ENCODE results near the gene MEAF6.
"Not testable (repeated sequence)": the region's sequence is repeated elsewhere in the genome, so short reads cannot be mapped to it uniquely, and the experiment has no call there.

Gene MEAF6

DNA sequence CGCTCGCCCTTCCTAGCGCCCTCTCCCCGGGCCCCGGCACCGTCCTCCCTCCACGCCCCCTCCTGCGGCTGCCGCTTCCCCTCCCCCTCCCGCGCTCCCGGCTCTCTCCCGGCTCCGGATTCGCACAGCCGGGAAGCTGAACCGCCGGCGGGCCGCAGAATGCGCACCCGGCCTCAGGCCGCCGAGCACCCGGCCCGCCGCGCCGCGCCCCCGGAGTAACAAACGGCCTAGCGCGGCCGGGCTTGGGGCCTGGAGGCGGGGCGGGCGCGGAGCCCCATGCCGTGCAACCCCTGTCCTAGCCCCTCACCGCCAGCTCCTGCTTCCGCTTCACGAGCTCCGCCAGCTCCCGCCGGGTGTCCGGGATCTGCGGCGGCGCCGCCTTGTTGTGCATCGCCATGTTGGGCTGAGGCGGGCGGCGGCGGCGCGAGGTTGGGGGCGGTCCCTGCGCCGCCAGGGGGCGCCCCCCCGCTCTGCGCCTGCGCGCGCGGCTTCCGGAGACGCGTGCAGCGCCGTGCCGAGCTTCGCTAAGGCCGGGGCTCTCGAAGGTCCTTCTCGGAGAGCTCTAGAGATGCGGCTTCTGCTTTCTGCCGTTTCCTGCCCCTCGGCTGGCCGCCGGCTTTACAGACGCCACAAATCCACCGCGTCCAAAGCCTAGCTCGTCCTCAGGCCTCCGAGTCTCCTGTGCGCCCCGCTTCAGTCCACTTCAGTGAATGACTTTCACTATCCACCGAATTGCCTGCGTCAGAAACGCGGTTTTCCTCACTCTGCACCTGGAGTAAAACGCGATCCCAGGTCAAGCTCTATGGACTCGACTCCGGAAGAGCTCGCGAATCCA is at the start of gene MEAF6:
Gene MEAF6, minus strand, starts transcription at position 417 of the 835 bp plus-strand sequence. Its CDS starts 20 bp downstream, at position 397.
- peak; percentile 94 for DNase-seq (ENCODE audit: low spot score)

DNA sequence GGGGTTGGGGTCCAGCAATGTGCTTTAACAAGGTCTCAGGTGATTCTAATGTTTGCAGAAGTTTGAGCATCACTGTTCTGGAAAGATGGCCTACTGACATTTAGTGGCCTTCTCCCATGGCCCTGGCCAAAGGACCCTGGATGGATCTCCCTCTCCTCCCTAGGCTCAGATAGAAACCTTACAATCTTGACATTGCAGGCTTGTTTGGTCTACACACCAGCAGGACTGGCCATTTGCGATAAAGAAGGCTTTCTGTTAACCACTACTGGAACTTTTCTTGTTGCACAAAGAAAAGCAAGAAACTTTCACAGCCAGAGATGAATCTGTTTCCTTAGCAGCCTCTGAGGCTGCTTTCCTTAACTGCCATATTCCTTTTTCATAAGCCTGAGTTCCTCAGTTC is 48.4 kb upstream of the MEAF6 start:
- DNase-seq (ENCODE audit: low spot score): no peak

DNA sequence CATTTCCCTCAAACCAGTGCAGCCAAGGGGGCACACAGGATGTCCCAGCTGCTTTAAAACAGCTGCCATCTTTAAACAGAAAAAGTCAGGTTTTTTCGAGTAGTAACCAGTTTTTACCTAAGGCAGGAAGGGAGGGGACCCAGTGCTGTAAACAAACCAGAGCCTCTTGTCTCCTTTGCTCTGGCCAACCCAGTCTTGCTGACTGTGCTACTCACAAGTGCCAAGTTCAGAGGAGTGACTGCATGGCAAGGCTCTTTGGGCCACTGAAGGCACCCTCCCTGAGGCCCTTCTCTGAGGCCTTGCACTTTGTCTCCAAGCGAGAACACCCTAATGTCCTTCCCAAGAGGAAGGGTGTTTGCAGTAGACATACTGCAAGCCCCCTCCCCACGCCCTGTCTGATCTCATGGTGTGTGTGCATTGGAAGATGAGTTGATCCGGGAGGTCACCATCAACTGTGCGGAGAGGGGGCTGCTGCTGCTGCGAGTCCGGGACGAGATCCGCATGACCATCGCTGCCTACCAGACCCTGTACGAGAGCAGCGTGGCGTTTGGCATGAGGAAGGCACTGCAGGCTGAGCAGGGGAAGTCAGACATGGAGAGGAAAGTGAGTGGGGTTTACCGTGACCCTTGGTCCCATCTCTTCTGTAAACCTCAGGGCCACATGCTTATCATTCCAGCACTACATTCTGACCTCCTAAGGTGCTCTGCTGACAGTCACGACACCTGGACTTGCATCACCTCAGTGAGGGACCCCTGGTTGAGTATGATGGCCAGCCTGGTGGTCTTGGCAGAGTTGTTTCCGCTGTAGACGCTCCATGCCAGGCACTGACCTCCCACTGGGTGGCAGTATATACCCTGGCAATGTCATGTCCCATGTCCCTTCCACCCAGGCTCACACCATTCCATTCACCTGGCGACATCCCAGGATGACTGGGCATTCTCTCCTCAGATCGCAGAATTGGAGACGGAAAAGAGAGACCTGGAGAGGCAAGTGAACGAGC is 46.9 kb upstream of the MEAF6 start:
- DNase-seq (ENCODE audit: low spot score): peak; percentile 33

DNA sequence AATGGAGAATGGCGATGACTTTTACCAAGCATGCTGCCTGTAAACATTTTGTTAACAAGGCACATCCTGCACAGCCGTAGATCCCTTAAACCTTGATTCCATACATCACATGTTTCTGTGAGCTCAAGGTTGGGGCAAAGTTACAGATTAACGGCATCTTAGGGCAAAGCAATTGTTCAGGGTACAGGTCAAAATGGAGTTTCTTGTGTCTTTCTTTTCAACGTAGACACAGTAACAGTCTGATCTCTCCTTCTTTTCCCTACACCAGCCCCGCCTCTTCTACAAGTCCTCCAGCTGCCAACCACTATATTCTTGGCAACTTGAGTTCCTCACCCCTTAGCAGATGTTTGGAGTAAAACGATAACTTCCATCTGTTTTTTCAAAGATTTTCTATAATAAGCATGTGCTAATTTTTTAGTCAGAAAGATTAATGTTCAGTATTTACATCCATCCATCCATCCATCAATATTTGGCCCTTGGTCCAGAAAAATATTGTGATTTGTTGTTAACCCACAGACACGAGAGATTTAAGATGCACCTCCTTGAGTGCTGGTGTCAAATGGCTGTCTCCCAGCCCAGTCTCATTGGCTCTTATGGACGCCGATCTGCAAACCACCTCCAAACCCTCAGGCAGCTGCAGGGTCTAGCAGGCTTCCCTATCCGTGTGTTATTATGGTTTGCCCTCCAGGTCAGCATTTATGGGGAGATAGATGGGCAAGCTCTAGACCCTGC is 46.0 kb upstream of the MEAF6 start:
- DNase-seq (ENCODE audit: low spot score): no peak

DNA sequence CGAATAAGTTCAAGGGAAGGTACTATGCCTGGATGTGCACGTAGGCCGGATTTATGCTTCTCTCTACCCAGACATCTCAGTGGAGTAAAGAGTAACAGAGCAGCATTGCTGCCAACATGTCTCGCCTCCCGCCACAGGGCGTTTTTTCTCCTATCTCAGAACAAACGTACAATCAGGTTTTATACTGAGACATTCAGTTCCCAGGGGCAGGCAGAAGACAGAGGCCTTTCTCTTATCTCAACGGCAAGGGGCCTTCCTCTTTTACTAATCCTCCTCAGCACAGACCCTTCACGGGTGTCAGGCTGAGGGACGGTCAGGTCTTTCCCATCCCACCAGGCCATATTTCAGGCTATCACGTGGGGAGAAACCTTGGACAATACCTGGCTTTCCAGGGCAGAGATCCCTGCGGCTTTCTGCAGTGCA is 45.4 kb upstream of the MEAF6 start:
- DNase-seq (ENCODE audit: low spot score): not testable (repeated sequence)

DNA sequence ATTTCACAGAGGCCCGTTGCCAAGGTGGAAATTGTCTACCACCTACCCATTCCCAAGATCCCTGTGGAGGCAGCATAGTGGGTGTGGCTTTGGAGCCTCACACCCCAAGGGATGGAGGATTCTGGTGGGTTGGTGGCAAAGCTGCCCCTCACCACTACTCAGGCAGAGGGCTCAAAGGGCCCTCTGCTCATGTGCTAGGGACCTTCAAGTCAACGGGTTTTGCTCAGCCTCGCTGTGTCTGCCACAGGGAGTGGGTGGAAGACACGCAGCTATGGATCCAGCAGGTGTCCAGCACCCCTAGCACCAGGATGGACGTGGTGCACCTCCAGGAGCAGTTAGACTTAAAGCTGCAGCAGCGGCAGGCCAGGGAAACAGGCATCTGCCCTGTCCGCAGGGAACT is 44.5 kb upstream of the MEAF6 start:
- no peak for DNase-seq (ENCODE audit: low spot score)

DNA sequence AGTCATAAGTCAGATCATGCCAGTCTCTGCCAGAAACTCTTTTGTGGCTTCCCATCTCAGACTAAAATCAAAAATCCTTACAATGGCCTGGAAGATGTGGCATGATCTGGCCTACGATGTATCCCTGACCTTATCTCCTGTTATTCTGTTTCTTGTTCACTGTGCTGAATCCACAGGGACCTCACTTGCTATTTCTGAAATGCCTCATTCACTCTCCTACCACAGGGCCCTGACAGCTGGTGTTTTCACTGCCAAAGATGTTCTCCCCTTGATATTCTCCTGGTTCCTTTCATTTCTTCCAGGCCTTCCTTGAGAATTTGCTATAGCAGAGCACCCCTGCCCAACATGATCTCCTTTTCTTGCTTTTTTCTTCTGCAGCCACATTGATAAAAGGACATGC is 43.8 kb upstream of the MEAF6 start:
- DNase-seq (ENCODE audit: low spot score): no peak

DNA sequence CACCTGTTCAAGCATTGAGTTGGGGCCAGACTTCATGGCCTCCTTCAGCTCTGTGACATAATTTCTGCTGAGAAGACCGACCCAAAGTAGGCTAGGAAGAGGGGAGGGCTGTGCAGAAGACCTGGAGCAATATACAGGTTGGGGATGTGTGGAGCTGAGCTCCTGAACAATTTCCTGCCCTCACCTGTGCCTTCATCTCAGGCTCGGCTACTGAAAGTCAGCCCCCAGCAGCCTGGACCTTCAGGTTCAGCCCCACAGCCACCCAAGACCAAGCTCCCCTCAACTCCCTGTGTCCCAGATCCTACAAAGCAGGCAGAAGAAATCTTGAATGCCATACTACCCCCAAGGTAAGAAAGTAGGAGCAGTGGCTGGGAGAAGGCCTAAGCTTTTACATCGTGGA is 42.8 kb upstream of the MEAF6 start:
- DNase-seq (ENCODE audit: low spot score): no peak

DNA sequence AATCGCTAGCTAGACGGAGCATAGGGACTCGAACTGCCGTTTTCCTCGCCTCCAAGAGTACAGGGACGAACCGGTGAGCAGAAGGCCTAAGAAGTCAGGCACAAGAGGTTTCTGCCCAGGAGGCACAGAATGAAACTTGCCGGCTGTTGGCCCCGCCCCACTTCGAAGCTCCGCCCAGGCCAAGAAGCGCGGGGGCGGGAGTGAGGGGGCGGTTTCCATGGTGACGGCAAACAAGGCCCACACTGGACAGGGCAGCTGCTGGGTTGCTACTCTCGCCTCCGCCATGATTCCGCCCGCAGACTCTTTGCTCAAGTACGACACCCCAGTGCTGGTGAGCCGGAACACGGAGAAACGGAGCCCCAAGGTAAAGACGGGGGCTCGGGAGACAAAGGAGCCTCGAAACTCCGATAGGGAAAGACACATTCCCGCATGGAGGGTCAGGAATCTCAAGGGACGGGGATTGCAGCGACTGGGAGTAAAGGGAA is 42.2 kb upstream of the MEAF6 start, which contains the start of gene DNALI1:
Gene DNALI1, plus strand, starts transcription at position 229 of the 485 bp plus-strand sequence. Its CDS starts 55 bp downstream, at position 284.
- DNase-seq (ENCODE audit: low spot score): peak; percentile 92

DNA sequence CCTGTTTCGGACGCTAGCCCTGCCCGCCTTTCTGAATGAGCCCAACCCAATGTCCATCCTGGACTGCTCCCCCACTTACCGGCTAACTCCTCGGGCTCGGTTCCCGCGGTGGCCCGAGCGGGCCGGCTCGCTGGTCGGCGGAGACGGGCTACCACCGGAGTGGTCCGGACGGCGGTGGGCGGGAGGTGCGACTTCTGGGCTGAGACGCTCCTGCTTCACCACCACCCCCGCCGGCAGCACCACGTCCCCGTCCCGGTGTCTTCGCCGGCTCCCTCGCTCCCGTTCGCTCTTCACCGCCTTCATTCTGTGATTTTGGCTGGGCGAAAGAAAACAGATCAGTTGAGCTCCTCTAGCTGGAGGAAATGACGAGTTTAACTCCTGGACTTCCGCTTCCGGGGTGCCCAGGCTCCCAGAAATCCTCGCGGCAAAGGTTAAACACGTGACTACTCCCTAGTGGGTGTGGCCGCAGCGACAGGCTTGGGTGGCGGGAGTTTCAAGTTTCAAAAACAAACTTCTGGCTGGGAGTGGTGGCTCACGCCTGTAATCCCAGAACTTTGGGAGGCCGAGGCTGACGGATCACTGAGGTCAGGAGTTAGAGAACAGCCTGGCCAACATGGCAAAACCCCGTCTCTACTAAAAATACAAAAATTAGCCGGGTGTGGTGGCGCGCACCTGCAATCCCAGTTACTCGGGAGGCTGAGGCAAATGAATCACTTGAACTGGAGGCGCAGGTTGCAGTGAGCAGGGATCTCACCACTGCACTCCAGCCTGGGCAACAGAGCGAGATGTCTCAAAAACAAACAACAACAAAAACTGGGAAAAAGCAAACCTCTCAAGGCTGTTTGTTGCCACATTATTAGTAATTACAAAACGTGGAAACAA is 39.6 kb upstream of the MEAF6 start, which contains the start of gene SNIP1:
Gene SNIP1, minus strand, starts transcription at position 367 of the 882 bp plus-strand sequence. Its CDS starts 64 bp downstream, at position 303.
- DNase-seq (ENCODE audit: low spot score): peak; percentile 97

DNA sequence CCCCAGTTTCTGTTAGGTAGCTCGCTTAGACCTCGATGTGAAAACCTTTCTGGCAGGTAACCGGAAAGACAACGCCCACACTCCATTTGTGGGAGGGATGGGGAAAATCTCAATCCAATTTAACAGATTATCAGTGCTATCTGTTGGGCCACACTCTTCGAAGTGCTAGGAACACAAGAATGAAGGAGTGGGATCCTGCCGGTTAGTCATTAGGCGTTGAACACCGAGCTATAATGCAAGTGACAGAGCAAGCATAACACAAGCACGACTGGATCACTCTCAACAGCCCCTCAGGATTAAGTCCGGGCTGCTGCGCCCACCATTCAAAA is 39.0 kb upstream of the MEAF6 start:
- no peak for DNase-seq (ENCODE audit: low spot score)

DNA sequence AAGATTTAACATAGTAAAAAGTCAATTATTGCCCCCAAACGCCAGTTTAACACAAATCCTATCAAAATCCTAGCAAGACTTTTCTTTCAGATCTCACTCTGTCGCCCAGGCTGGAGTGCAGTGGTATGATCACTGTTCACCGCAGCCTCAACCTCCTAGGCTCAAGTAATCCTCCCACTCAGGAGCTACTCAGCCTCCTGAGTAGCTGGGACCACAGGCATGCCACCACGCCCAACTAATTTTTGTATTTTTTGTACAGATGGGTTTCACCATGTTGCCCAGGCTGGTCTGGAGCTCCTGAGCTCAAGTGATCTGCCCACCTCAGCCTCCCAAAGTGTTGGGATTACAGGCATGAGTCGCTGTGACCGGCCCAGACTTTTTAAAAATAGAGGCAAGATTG is 34.8 kb upstream of the MEAF6 start:
- no peak for DNase-seq (ENCODE audit: low spot score)

DNA sequence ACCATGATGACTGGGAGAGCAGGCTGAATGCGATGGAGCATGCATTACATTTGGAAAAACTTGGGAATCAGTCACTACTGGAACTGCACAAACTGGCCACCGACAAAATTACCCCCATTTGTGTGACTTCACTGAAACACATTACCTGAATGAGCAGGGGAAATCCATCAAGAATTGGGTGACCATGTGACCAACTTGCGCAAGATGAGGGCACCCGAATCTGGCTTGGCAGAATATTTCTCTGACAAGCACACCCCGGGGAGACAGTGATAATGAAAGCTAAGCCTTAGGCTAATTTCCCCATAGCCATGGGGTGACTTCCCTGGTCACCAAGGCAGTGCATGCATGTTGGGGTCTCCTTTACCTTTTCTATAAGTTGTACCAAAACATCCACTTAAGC is 30.5 kb upstream of the MEAF6 start:
- no peak for DNase-seq (ENCODE audit: low spot score)

DNA sequence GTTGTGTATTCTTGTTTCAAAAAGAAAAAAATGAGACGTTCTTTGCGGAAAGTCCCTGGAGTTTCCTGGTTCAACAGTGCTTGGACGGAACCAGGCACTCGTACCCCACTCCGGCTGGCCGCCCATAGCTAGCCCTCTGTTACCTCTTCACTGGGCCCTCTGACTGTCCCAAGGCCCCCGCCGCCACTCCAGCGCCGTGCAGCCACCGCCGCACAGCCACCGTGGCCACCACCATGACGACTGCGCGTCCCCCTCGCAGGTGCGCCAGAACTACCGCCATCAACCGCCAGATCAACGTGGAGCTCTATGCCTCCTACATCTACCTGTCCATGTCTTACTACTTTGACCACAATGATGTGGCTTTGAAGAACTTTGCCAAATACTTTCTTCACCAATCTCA is 30.0 kb upstream of the MEAF6 start:
- DNase-seq (ENCODE audit: low spot score): no peak

DNA sequence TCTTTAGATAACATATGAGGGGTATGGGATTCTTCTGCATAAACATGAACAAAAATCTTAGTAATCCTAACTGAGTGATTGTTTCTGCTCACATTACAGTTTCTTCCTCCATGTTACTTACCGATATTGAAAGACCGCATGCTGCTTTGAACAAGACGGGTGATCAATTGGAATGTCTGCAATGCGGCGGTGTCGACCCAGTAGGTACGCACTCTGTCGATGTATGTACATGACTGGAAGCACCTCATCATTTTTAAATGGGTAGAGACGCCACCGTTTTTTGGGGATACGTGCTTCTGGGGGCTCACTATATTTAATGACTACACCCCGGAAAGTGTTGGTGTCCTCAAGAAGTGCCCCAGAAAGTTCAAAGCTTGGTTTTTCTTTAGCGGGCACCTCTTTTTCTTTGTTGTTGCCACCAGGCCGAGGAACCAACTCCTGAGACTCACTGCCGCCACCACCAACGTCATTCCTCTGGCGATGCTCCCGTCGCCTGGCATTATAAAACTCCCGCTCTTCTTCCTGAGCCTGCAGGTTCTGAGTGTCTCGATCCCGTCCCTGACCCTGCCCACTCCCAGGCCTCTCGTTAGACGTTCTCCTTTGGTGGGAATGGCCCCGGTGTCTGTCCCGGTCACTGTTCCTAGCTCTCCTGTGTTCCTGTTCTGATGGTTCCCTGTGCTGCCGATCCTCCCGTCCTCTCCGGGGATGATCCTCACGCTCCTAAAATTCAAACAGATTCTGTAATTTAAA is 25.6 kb upstream of the MEAF6 start:
- no peak for DNase-seq (ENCODE audit: low spot score)

DNA sequence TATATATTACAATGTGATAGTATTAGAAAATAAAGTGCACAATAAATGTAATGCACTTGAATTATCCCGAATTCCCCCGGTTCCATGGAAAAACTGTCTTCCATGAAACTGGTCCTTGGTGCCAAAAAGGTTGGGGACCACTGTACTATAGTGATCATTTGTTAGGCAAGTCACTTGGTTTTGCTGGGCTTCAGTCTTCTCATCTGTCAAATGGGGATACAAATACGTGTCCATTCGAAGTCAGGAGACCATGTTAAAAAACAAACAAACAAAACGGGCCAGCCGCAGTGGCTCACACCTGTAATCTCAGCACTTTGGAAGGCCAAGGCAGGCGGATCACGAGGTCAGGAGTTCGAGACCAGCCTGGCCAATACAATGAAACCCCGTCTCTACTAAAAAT is 24.6 kb upstream of the MEAF6 start:
- not testable (repeated sequence) for DNase-seq (ENCODE audit: low spot score)

DNA sequence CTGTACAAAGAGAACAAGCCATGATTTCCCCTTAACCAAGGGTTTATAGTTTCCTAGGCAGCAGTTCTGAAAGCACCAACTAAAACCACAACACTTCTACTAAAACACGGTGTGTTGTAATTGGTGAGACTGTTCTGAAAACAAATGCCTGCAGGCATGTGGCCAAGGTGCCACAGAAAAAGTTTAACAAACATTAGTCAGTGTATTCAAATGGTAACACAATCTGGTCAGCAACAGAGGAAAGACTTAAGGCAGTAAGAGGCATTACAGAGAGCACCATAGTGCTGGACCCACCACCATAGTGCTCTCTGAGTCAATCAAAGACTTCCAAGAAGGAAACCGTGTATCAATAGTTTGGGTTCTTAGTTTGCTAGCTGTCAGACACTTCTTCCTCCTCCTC is 22.8 kb upstream of the MEAF6 start:
- DNase-seq (ENCODE audit: low spot score): no peak

DNA sequence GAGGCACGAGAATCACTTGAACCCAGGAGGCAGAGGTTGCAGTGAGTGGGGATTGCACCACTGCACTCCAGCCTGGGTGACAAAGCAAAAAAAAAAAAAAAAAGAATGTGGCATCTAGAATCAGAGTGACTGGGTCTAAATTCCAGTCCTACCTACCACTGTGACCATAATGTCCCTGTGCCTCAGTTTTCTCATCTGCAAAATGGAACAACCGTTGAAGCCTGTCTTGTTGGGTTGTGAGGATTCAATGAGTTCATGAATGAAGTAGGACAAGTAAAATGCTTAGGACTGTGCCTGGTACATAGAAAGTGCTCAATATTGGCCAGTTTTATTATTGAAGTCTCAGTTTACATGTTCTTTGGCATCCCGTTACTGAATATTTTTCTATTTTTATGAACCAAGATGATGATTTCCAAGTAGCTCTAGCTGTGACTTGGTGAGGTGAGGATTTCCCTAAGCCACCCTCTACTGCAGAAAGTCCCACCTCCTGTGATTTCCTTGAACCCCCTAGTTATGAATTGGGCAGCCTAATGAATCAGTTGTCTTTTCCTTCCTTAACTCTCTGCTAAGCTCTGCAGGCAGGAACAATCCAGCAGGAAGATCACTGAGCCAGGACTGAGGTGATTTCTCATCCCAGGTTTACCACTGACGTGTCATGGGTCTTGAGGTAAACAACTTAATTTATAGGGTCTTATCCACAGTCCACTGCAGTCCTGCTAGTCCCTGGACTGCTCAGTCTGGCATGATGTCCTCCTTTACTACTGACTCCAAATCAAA is 18.9 kb upstream of the MEAF6 start:
- no peak for DNase-seq (ENCODE audit: low spot score)

Data from hepatic stellate cell (primary cell).